ENCODE data around the gene CLDN24.

The CLDN24 gene

DNA sequence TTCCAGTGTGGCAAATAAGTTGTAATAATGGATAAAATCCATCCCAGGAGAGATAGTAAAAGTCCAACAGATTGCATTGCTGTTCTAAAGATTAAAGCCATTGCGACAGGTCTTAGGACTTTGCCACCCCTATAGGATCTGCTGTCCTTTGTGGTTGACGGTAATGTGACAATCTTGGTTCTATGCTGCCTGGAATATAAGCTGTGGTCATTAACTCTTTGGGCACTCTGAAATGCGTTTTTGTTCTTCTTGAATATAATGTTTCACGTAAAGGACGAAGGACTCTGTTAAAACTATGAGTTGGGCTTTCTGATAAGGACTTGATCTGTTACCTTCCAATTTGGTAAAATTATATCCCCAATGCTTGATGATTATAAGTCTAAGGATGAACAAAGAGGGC lies at the start of gene CLDN24:
Gene CLDN24, minus strand, starts transcription at position 101 of the 400 bp plus-strand sequence. Its CDS starts 0 bp downstream, at position 101.
- DNase-seq (ENCODE audit: insufficient read length, low spot score) (no peak), FAIRE-seq (no peak)

DNA sequence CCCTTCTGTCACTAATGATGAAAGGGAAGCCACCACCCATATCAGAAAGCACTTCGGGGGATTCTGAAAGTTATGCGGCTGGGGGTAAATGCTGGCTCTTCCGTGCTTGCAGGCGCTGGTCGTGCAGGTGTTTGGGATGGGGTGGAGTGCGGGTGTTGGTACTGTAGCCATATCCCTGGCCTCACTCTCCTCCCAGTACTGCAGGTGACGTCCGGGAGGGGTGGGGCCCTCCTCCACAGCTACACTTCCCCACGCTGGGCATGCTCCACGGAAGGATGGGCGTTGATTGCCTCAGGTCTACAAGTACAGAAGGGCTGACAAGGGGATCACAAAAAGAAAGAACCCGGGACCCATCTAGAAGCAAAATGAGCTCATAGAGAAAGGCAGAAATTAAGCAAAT lies 48.6 kb upstream of the CLDN24 start:
- FAIRE-seq (no peak), DNase-seq (ENCODE audit: insufficient read length, low spot score) (no peak)

DNA sequence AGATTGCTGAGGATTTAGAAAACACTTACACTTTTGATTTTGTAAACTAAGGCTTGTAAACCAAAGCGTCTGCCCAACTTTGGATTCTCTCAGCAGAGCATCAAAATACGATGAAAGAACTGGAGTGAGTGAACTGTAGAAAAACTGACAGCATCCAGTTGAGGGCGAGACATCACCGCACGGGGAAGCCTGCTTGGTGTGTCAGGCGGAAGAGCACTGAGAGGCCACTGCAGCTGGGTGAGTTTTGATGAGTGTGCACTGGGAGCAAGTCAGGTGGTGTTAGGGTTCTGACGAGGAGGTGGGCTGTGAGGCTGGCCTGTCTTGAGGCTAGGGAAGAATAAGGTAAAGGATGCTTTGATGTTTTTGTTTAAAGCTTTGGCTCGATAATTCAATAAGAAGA lies 46.8 kb upstream of the CLDN24 start:
- DNase-seq (ENCODE audit: insufficient read length, low spot score) (no peak), FAIRE-seq (no peak)

DNA sequence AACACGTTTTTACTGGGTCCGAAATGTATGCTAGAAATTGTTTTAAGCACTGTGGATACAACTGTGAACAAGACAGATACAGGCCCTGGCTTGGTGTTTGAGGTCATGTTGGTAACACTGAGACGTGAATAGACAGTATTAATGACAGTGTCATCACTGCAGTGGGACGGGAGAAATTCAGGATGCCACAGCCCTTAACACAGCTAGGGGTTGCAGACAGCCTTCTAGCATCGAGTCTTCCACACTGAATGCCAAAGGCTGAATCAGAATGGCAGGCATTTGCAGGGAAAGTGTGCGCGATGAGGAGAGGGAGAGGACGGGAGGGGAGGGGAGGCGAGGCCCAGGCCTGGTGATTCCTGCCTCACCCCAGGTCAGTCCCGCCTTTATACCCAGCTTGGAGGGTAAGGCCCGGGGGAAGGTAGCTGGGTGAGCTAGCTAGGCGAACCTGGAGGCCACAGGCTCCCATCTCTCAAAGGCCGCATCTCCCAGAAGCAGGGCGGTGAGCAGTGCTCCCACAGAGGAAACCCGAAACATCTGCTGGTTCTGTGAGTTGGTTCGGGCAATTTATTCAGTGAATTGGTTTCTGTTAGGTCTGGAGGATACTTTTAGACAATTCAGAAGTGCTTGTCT lies 44.1 kb upstream of the CLDN24 start:
- FAIRE-seq: no peak
- DNase-seq (ENCODE audit: insufficient read length, low spot score): no peak

DNA sequence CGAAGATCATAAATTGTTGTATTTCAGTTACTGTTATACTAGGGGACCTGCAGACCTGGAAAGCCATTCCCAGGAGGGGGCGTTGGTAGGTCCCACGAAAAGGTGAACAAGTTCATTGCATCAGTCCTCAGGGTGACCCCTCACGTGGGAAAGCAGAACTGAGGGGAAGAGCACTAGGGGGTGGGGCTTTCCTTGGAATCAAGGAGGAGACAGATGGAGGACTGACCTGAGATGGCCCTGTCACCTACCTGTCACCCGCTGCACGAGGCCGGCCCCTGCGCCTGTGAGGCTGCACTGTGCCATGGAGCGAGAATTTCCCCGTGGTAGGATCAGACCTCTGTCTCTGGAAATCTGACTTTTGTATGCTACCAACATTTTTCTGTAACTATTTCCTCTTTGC lies 41.8 kb upstream of the CLDN24 start:
- FAIRE-seq (no peak), DNase-seq (ENCODE audit: insufficient read length, low spot score) (no peak)

DNA sequence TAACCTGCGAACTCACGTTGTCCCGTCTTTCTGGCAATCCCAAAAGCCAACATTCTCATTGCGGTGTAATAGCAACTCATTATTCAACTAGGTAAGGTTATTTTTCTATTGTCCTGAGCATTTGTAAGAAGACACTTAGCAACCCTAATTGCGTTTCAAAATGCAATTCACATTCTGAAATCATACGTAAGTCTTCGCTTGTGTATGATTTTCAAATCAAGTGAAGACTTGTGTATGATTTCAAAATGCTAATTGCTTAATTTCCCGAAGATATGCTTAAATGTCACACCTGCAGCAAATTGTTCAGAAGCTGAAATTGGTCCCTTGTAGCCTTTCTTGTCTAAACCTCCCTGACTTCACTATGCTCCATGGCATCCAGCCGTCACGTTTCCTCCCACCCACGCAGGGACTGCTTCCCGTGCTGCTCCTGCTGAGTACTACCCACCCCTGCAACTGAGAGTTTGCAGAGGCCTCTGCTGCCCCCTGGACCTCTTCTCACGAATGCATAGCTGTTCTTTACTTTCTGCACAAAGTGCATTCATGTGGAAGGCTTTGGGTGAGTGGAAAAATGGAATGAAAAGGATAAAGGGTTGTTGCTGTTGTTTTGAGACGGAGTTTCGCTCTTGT lies 40.8 kb upstream of the CLDN24 start:
- DNase-seq (ENCODE audit: insufficient read length, low spot score) (no peak), FAIRE-seq (no peak)

DNA sequence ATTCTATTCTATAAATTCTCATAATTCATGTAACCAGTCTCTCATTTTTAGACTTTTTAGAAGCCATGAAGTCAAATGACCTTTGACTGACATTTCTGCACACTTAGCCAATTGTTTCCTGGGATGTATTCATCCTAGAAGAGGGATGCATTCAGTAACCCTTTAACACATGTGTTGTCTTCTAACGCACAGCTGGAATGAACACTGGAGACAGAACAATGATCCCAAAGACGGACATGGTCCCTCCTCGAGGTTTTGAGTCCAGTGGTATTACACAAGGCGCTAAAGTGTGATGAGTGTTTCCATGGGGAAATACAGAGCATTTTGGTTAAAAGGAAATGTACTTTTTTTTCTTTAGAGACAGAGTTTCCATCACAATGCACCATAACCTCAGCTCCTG lies 39.8 kb upstream of the CLDN24 start:
- FAIRE-seq (no peak), DNase-seq (ENCODE audit: insufficient read length, low spot score) (no peak)

DNA sequence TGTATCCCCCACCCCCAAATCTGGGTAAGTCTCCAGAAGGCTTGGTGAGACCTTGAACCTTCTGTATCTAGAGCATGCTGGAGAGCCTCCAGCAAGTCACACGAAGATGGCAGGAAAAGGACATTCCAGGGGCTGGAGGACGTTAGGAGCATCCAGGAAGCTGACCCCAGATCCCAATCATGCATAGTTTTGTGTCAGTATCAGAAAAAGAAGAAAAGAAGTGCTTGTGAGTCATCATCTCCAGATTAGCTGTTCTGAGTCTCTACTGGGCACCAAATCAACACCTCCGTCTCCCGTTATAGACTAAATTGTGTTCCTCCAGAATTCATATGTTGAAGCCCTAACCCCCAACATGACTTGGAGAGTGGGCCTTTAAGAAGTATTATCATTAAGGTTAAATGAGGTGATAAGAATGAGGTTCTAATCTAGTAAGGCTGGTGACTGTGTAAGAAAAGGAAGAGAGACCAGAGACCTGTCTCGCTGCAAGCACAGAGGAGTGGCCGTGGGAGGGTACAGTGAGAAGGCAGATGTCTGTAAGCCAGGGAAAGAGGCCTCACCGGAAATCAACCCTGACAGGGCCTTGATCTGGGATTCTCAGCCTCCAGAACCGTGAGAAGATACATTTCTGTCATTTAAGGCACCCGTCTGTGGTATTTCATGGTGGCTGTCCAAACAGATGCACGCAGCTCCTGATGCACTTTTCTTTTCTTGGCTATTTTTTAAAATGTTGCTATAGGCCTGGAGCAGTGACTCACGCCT lies 38.1 kb upstream of the CLDN24 start:
- FAIRE-seq (no peak), DNase-seq (ENCODE audit: insufficient read length, low spot score) (no peak)

DNA sequence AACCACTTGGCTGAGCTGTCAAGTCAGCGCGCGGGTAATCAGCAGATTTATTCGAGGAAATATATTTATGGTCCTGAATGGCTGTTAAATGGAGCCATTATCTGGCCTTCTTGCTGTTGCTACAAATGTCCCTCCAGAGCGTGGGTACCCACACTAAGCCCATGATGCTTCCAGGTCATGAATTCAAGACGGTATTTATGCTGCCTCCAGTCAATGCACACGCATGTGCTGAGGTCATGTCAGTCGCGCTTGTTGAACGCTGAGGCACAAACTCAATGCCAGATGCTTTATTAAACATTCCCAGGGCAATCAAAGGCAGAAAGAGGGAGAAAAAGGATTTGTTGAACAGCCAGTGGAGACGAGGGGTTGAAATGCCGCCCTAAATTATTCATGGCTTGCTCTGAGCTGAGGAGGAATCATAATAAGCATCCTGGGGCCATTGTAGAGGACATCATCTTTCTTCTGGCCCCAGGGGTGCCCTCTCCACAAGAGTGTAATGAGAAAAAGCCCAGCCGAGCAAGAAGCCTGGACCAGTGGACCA lies 36.1 kb upstream of the CLDN24 start:
- FAIRE-seq: no peak

DNA sequence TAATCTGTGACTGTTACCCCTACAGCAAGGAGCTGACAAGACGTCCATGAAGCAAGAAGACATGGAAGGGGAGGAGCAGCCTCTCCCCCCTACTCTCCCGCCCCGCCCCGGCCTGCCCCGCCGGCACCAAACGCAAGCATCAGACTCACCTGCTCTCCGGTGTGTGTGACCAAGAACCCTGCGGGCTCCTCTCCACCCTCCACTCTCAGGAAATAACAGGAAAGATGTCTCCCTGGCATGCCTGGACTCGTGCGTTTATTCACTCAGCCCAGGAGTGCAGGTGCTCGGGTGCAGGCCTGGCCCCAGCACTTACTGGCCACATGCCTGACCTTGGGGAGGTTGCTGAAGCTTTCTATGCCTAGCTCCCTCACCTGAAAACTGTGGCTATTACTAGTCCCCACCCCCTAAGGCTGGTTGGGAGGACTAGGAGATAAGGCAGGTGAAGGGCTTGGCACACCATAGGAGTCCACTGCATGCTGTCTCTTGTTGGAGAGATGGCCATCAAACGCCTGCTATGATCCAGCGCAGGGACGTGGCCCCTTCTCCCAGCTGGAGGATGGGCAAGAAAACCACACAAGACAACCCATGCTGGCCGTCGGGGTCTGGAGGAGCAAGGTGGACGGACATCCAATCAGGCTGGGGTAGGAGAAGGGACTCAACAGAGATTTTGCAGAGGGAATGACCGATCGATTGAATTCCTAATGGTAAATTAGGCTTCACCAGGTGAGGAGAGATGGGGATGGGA lies 34.9 kb upstream of the CLDN24 start:
- FAIRE-seq (no peak), DNase-seq (ENCODE audit: insufficient read length, low spot score) (no peak)

More for the DNA sequence above, 36.1 kb upstream of the CLDN24 start:
- DNase-seq (ENCODE audit: insufficient read length, low spot score): no peak

DNA sequence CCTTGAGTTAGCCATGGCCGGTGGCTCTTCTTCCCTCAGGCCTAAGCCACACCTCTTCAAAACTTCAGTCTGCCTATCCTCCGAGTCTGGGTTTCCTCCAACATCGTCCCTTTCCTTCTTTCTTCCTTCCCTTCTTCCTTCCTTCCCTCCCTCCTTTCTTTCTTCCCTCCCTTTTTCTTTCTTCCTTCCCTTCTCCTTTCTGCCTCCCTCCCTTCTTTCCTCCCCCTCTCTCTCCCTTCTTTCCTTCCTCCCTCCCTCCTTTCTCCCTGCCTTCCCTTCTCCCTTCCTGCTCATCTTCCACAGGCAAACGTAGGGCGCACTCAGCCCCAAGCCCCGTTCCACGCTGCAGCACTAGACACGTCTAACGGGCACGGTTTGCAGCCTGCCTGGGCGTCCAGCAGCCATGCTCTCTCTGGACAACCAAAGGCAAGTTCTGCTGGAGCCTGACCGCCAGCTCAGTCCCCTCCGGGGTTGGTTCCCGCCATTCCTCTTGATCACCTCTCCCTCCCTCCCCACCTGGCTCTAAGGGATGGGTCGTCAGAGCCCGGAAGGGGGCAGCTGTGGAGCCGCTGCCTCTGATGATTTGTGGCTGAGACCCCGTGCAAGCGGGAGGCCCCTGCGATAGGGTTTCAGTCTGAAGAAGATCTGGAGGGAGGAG lies 34.1 kb upstream of the CLDN24 start:
- FAIRE-seq (no peak), DNase-seq (ENCODE audit: insufficient read length, low spot score) (no peak)

DNA sequence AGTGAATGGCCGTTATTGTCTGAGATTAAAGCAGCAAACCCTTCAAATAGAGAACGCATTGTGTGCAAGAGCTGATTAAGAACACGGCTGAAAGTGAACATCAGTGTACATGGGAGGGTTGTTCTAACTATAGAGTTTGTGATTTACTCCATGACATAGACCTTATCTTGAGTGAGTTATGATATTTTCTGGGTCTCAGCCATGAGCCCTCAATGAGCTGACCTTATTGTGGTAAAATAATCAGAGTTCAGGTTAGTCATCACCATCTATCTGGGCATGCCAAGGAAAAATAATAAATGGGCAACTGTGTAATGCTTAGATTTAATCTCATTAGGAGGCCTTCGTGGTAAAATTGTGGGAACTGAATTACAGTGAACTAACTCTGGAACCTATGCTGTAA lies 33.2 kb upstream of the CLDN24 start:
- DNase-seq (ENCODE audit: insufficient read length, low spot score) (no peak), FAIRE-seq (no peak)

DNA sequence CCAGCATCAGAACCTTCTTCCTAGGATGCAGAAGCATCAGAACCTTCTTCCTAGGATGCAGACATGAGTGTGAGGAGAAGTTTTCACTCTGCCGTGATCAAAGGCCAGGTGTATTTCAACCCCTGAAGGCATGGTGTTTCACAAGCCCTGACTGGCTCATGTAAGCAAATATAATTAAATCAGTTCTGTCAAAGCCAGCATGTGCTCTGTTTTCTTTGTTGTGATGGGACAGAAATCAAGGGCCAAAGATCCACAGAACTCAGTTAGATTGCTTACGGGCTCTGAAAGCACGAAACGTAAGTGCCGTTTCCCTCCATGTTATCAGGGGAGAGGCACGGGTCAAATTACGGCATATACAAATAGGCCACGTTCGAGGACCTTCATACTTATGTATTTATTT lies 32.0 kb upstream of the CLDN24 start:
- no peak for FAIRE-seq

DNA sequence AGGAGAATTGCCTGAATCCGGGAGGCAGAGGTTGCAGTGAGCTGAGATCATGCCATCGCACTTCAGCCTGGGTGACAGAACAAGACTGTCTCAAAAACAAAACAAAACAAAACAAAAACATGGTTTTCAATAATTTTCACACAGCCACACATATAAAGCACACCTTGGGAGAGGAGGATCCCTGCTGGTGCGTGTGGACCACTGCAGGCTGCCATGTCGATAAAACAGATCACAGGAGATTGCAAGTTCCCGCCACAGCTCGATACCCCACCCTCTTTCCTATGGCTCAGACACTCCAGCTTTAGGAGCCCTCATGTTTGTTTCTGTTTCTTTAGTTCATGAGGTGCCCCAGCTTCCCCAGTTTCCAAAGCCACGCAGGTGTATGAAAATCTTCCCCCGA lies 31.3 kb upstream of the CLDN24 start:
- FAIRE-seq: no peak
- no peak for DNase-seq (ENCODE audit: insufficient read length, low spot score)

More for the DNA sequence above, 32.0 kb upstream of the CLDN24 start:
- DNase-seq (ENCODE audit: insufficient read length, low spot score): no peak

DNA sequence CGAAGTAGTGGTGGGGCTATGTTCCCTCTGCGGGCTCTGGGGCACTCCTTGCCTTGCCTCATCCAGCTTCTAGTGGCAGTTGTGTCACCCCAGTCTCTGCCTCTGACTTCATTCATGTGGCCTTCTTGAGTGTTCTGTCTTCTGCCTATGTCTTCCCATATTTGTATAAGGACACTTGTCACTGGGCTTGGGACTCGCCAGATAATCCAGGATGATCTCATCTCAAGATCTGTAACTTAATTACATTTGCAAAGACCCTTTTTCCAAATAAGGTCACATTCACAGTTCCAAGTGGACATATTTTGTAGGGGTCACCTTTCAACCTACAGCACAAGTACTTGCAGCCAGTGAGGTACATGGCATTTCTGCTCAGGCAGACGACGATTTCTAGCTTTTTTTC lies 30.3 kb upstream of the CLDN24 start:
- no peak for DNase-seq (ENCODE audit: insufficient read length, low spot score)
- FAIRE-seq: no peak

DNA sequence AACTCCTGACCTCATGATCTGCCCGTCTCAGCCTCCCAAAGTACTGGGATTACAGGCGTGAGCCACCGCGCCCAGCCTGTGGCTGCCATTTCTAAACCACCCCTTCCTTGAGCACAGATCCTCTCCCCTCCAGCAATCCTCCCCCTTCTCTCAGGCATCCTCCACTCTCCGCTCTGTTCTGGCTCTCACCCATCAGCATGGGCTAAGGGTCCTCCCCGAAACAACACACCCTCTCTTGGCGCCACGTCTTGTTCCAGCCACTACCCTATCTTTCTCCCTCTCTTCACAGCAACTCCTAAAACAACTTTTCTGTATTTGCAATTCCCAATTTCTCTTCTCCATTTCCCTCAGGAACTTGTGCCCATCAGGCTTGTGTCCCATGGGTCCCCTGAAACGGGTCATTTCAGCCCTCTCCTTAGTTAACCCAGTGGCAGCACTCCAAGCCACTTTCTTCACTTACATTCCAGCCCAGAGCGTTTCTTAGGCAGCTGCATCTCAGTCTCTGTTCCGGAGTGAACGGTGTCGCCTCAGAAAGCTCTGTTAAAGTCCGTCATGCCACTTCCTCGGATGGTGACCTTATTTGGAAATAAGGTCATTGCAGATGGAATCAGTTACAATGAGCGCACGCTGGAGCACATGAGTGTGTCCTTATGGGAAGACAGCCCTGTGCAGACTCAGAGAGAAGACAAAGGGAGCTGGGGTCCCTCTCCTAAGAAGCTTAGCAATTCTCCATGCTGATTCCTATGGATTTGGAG lies 28.3 kb upstream of the CLDN24 start:
- FAIRE-seq (no peak), DNase-seq (ENCODE audit: insufficient read length, low spot score) (no peak)

DNA sequence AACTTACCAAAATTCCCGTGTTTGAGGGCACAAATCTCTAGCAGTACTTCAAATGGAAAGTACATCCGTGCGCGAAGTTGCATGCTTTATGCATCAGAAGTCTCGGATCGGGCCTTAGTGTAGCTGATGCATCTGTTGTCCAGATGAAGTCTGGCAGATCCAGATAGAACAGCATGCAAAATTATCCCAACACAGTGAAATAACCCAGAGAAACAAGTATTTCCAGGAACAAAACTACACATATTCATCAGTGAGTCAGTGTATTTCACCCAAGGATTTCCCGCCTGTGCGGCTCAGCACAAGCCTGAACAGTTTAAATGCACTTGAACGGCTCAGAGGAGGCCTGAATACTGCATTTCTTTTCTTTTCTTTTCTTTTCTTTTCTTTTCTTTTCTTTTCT lies 27.4 kb upstream of the CLDN24 start:
- DNase-seq (ENCODE audit: insufficient read length, low spot score) (no peak), FAIRE-seq (no peak)

DNA sequence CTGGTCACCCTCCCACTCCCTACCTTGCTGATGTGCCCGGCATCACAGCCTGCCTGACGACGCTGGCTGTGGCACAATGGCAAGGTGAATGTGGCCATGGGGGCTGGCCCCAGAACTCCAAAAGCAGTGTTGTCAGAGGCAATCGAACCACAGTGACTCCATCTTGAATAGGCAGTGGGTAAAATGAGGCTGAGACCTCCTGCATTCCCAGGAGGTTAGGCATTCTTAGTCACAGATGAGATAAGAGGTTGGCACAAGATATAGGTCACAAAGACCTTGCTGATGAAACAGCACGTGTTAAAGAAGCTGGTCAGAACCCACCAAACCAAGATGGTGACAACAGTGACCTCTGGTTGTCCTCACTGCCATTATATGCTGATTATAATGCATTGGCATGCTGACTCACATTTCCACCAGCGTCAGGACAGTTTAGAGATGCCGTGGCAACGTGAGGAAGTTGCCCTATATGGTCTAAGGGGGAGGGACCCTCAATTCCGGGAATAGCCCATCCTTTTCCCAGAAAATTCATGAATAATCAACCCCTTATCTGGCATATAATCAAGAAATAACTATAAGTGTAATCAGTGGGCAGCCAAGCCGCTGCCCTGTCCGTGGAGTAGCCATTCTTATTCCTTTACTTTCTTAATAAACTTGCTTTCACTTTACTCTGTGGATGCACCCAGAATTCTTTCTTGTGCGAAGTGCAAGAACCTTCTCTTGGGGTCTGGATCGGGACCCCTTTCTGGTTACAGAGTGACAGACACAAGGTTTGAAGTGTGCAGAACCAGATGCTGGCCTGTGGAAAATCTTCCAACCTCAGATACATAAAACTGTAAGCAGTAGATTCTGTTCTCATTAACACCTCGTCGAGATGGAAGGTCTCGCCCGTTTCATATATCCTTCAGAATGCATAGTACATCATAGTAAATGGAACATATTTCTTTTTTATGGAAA lies 26.8 kb upstream of the CLDN24 start:
- DNase-seq (ENCODE audit: insufficient read length, low spot score) (no peak), FAIRE-seq (no peak)

DNA sequence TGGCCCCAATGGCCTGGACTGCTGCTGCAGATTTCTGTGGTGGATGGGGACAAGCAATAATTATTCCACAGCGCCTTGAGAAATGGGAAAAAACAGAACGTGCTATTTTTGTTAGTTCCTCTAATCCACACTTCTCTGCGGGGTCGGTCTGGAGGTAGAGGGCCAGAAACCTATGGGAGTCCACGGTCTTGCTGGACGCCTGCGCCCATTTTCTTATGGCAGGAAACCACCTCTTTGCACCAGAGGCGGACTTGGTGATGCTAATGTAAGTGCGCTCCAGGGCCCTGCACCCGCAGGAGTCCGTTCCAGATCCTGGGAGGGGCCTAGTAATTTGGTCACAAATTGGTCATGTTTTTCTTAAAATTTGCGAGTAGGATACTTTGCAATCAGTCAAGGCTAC lies 25.9 kb upstream of the CLDN24 start:
- FAIRE-seq (no peak), DNase-seq (ENCODE audit: insufficient read length, low spot score) (no peak)
